ENCODE results near the gene ARFIP1.
"Not testable (repeated sequence)": the region's sequence is repeated elsewhere in the genome, so short reads cannot be mapped to it uniquely, and the experiment has no call there.

ARFIP1 gene

GRCh38 chr4:152862608-152863007, 82.9 kb downstream of the ARFIP1 start:
- Histone ChIP-seq H3K4me3 (ENCODE audit: low read depth, low read length) (no peak overlapping the region), H3K27me3 (ENCODE audit: control insufficient read depth, insufficient read depth, low read length) (no peaks in the 10 kb centered on the region), H3K27ac (ENCODE audit: low read depth, low read length) (no peak overlapping the region), H3K36me3 (ENCODE audit: control insufficient read depth, insufficient read depth, low read length) (peaks cover 5% of the 10 kb centered on the region; the same call in 1 of the 2 replicates), H3K4me1 (ENCODE audit: control insufficient read depth, insufficient read depth, low read length) (peaks cover 19% of the 10 kb centered on the region), H3K9me3 (ENCODE audit: control insufficient read depth, insufficient read depth, low read length) (no peaks in the 10 kb centered on the region; the same call in 1 of the 2 replicates), H3K9ac (ENCODE audit: low read depth, low read length) (no peak overlapping the region)

- Histone ChIP-seq H3K9me3 (ENCODE audit: control insufficient read depth, insufficient read depth, low read length) (no peaks in the 10 kb centered on the region; the same call in 1 of the 2 replicates), H3K36me3 (ENCODE audit: control insufficient read depth, insufficient read depth, low read length) (peaks cover 6% of the 10 kb centered on the region; the same call in 1 of the 2 replicates), H3K4me3 (ENCODE audit: low read depth, low read length) (no peak overlapping the region), H3K27me3 (ENCODE audit: control insufficient read depth, insufficient read depth, low read length) (no peaks in the 10 kb centered on the region), H3K9ac (ENCODE audit: low read depth, low read length) (no peak overlapping the region), H3K27ac (ENCODE audit: low read depth, low read length) (no peak overlapping the region), H3K4me1 (ENCODE audit: control insufficient read depth, insufficient read depth, low read length) (peaks cover 17% of the 10 kb centered on the region)
Observed at GRCh38 chr4:152864361-152864760, 84.6 kb downstream of the ARFIP1 start.

- H3K4me3 ChIP-seq (ENCODE audit: low read depth, low read length); H3K9me3 ChIP-seq (ENCODE audit: control insufficient read depth, insufficient read depth, low read length); H3K9ac ChIP-seq (ENCODE audit: low read depth, low read length); H3K27ac ChIP-seq (ENCODE audit: low read depth, low read length); H3K27me3 ChIP-seq (ENCODE audit: control insufficient read depth, insufficient read depth, low read length); H3K36me3 ChIP-seq (ENCODE audit: control insufficient read depth, insufficient read depth, low read length): not testable (repeated sequence)
- peaks cover 12% of the 10 kb centered on the region; the same call in 1 of the 2 replicates for H3K4me1 ChIP-seq (ENCODE audit: control insufficient read depth, insufficient read depth, low read length)
Observed at GRCh38 chr4:152866432-152866993, 86.8 kb downstream of the ARFIP1 start.

GRCh38 chr4:152870606-152871005, 90.9 kb downstream of the ARFIP1 start:
- peaks cover 9% of the 10 kb centered on the region; the same call in 1 of the 2 replicates for H3K36me3 ChIP-seq (ENCODE audit: control insufficient read depth, insufficient read depth, low read length)
- H3K9ac ChIP-seq (ENCODE audit: low read depth, low read length): no peak overlapping the region
- no peak overlapping the region for H3K27ac ChIP-seq (ENCODE audit: low read depth, low read length)
- no peaks in the 10 kb centered on the region; the same call in 1 of the 2 replicates for H3K9me3 ChIP-seq (ENCODE audit: control insufficient read depth, insufficient read depth, low read length)
- H3K4me1 ChIP-seq (ENCODE audit: control insufficient read depth, insufficient read depth, low read length): peaks cover 18% of the 10 kb centered on the region; the same call in 1 of the 2 replicates
- H3K27me3 ChIP-seq (ENCODE audit: control insufficient read depth, insufficient read depth, low read length): no peaks in the 10 kb centered on the region
- H3K4me3 ChIP-seq (ENCODE audit: low read depth, low read length): no peak overlapping the region

GRCh38 chr4:152875261-152875660, 95.5 kb downstream of the ARFIP1 start:
- Histone ChIP-seq H3K36me3 (ENCODE audit: control insufficient read depth, insufficient read depth, low read length) (peaks cover 19% of the 10 kb centered on the region), H3K27me3 (ENCODE audit: control insufficient read depth, insufficient read depth, low read length) (no peaks in the 10 kb centered on the region)

GRCh38 chr4:152877868-152878267, 98.1 kb downstream of the ARFIP1 start:
- Histone ChIP-seq H3K4me1 (ENCODE audit: control insufficient read depth, insufficient read depth, low read length) (no peaks in the 10 kb centered on the region; the same call in 1 of the 2 replicates), H3K36me3 (ENCODE audit: control insufficient read depth, insufficient read depth, low read length) (peaks cover 20% of the 10 kb centered on the region), H3K4me3 (ENCODE audit: low read depth, low read length) (no peak overlapping the region), H3K27ac (ENCODE audit: low read depth, low read length) (no peak overlapping the region), H3K27me3 (ENCODE audit: control insufficient read depth, insufficient read depth, low read length) (no peaks in the 10 kb centered on the region), H3K9me3 (ENCODE audit: control insufficient read depth, insufficient read depth, low read length) (peaks cover 5% of the 10 kb centered on the region), H3K9ac (ENCODE audit: low read depth, low read length) (no peak overlapping the region)

More at GRCh38 chr4:152875261-152875660, 95.5 kb downstream of the ARFIP1 start:
- Histone ChIP-seq H3K27ac (ENCODE audit: low read depth, low read length) (no peak overlapping the region), H3K4me3 (ENCODE audit: low read depth, low read length) (no peak overlapping the region), H3K9me3 (ENCODE audit: control insufficient read depth, insufficient read depth, low read length) (peaks cover 5% of the 10 kb centered on the region), H3K4me1 (ENCODE audit: control insufficient read depth, insufficient read depth, low read length) (peaks cover 18% of the 10 kb centered on the region; the same call in 1 of the 2 replicates), H3K9ac (ENCODE audit: low read depth, low read length) (no peak overlapping the region)

GRCh38 chr4:152880263-152880662, 100.5 kb downstream of the ARFIP1 start:
- Histone ChIP-seq H3K4me1 (ENCODE audit: control insufficient read depth, insufficient read depth, low read length) (no peaks in the 10 kb centered on the region), H3K27me3 (ENCODE audit: control insufficient read depth, insufficient read depth, low read length) (no peaks in the 10 kb centered on the region), H3K9ac (ENCODE audit: low read depth, low read length) (no peak overlapping the region), H3K36me3 (ENCODE audit: control insufficient read depth, insufficient read depth, low read length) (peaks cover 19% of the 10 kb centered on the region), H3K4me3 (ENCODE audit: low read depth, low read length) (no peak overlapping the region), H3K9me3 (ENCODE audit: control insufficient read depth, insufficient read depth, low read length) (peaks cover 5% of the 10 kb centered on the region), H3K27ac (ENCODE audit: low read depth, low read length) (no peak overlapping the region)

GRCh38 chr4:152881974-152882373, 102.2 kb downstream of the ARFIP1 start:
- Histone ChIP-seq H3K27ac (ENCODE audit: low read depth, low read length) (no peak overlapping the region), H3K9ac (ENCODE audit: low read depth, low read length) (no peak overlapping the region), H3K4me1 (ENCODE audit: control insufficient read depth, insufficient read depth, low read length) (peaks cover 11% of the 10 kb centered on the region), H3K4me3 (ENCODE audit: low read depth, low read length) (no peak overlapping the region), H3K36me3 (ENCODE audit: control insufficient read depth, insufficient read depth, low read length) (peaks cover 19% of the 10 kb centered on the region), H3K9me3 (ENCODE audit: control insufficient read depth, insufficient read depth, low read length) (peaks cover 2% of the 10 kb centered on the region; the same call in 1 of the 2 replicates), H3K27me3 (ENCODE audit: control insufficient read depth, insufficient read depth, low read length) (no peaks in the 10 kb centered on the region)

- no peak overlapping the region for H3K4me3 ChIP-seq (ENCODE audit: low read depth, low read length)
- H3K36me3 ChIP-seq (ENCODE audit: control insufficient read depth, insufficient read depth, low read length): peaks cover 17% of the 10 kb centered on the region
- no peak overlapping the region for H3K27ac ChIP-seq (ENCODE audit: low read depth, low read length)
- no peaks in the 10 kb centered on the region for H3K27me3 ChIP-seq (ENCODE audit: control insufficient read depth, insufficient read depth, low read length)
- H3K9me3 ChIP-seq (ENCODE audit: control insufficient read depth, insufficient read depth, low read length): no peaks in the 10 kb centered on the region
- peaks cover 11% of the 10 kb centered on the region for H3K4me1 ChIP-seq (ENCODE audit: control insufficient read depth, insufficient read depth, low read length)
- no peak overlapping the region for H3K9ac ChIP-seq (ENCODE audit: low read depth, low read length)
Observed at GRCh38 chr4:152885185-152885584, 105.4 kb downstream of the ARFIP1 start.

- no peak overlapping the region for H3K9ac ChIP-seq (ENCODE audit: low read depth, low read length)
- H3K27ac ChIP-seq (ENCODE audit: low read depth, low read length): peak overlapping the region; percentile 47
- no peak overlapping the region for H3K4me3 ChIP-seq (ENCODE audit: low read depth, low read length)
- peaks cover 21% of the 10 kb centered on the region for H3K36me3 ChIP-seq (ENCODE audit: control insufficient read depth, insufficient read depth, low read length)
- H3K9me3 ChIP-seq (ENCODE audit: control insufficient read depth, insufficient read depth, low read length): no peaks in the 10 kb centered on the region
- H3K4me1 ChIP-seq (ENCODE audit: control insufficient read depth, insufficient read depth, low read length): peaks cover 20% of the 10 kb centered on the region
- no peaks in the 10 kb centered on the region for H3K27me3 ChIP-seq (ENCODE audit: control insufficient read depth, insufficient read depth, low read length)
Observed at GRCh38 chr4:152886201-152886600, 106.4 kb downstream of the ARFIP1 start.

- H3K27me3 ChIP-seq (ENCODE audit: control insufficient read depth, insufficient read depth, low read length): no peaks in the 10 kb centered on the region
- H3K36me3 ChIP-seq (ENCODE audit: control insufficient read depth, insufficient read depth, low read length): peaks cover 19% of the 10 kb centered on the region
- H3K9me3 ChIP-seq (ENCODE audit: control insufficient read depth, insufficient read depth, low read length): no peaks in the 10 kb centered on the region
- H3K9ac ChIP-seq (ENCODE audit: low read depth, low read length): no peak overlapping the region
- peaks cover 28% of the 10 kb centered on the region for H3K4me1 ChIP-seq (ENCODE audit: control insufficient read depth, insufficient read depth, low read length)
- no peak overlapping the region for H3K27ac ChIP-seq (ENCODE audit: low read depth, low read length)
- no peak overlapping the region for H3K4me3 ChIP-seq (ENCODE audit: low read depth, low read length)
Observed at GRCh38 chr4:152887981-152888380, 108.2 kb downstream of the ARFIP1 start.
